Measurements from ENCODE around the gene CSE1L.

DNA sequence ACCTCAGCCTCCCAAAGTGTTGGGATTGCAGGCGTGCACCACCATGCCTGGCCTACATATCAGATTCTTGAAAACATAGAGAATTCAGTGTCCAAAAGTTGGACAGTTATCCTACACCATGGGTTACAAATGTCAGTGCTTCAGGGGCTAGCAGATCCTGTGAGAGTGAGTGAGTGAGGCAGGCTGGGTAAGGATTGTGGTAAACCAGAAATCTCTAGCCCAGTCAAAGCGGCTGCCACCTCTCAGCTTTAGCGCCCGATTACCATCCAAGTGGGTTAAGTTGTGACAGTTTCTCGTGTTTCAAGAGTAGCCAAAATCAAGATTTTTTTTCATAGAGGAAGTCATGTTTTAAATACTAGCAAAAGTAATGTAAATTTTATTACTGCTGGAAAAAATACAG lies 21.9 kb upstream of the CSE1L start:
- TF ChIP-seq CTCF (IDR thresholded peaks at IDR 0.05) (no peak), POLR2A (IDR thresholded peaks at IDR 0.05) (no peak)
